ENCODE measurements around the gene ADSS1. TPM values are rescaled to one million over a fixed set of nuclear protein-coding genes. Genes with fewer than 3 reads are reported as not detected.

The ADSS1 gene
- total RNA-seq, 1 donor from 2014 or later = 10.3 TPM

DNA sequence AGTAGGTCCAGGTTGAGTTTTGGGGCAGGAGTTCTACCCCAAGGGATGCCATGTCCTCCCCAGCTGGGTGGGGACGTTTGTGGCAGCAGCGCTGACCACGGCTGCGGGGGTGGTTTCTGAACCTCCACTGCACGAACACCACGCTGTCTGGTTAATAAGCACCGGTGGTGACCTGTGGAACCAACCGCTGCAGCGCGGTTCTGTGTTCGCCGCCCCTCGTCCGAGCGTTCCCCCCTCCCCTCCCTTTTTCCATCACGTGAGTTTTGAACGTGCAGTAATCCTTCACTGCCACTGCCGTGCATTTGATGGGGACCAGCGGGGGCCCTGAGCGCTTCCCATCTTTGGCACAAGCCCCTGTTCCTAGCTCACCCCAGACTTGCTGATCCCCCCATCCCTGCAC is 6.4 kb upstream of the ADSS1 start:
- H3K4me3 ChIP-seq = no peak overlapping the region
- no peaks in the 10 kb centered on the region for H3K27me3 ChIP-seq
- no peak for DNase-seq (ENCODE audit: extremely low spot score in 2 of 2)
- no peaks in the 10 kb centered on the region for H3K9me3 ChIP-seq
- H3K36me3 ChIP-seq = peaks cover 0 to 40% of the 10 kb centered on the region in 2 donors
- intact Hi-C loops (cut with DNase I) = no loop called here
- no peak for TF ChIP-seq POLR2A (IDR thresholded peaks at IDR 0.05)
- TF ChIP-seq, protein P1, sequence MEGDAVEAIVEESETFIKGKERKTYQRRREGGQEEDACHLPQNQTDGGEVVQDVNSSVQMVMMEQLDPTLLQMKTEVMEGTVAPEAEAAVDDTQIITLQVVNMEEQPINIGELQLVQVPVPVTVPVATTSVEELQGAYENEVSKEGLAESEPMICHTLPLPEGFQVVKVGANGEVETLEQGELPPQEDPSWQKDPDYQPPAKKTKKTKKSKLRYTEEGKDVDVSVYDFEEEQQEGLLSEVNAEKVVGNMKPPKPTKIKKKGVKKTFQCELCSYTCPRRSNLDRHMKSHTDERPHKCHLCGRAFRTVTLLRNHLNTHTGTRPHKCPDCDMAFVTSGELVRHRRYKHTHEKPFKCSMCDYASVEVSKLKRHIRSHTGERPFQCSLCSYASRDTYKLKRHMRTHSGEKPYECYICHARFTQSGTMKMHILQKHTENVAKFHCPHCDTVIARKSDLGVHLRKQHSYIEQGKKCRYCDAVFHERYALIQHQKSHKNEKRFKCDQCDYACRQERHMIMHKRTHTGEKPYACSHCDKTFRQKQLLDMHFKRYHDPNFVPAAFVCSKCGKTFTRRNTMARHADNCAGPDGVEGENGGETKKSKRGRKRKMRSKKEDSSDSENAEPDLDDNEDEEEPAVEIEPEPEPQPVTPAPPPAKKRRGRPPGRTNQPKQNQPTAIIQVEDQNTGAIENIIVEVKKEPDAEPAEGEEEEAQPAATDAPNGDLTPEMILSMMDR (IDR thresholded peaks at IDR 0.05) = no peak
- no peak overlapping the region for H3K27ac ChIP-seq
- peaks cover 8% of the 10 kb centered on the region for H3K4me1 ChIP-seq

DNA sequence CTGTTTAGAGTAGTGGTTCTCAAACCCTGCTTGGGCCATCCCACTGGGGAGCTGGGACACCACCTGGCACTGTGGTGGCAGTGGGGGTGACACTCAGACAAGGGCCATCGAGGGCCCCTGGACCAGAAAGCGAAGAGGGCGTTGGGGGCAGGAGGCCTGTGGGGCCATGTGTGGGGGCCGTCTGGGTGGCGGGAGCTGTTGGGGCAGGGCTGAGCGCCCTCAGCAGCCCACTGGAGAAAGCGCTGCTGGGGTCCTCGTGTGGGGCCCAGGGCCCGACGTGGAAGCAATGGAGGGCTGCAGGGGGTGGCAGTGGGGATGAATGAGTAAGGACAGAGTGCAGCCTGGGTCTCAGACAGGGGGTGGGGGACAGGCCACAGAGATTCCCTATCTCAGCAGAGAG is 5.9 kb upstream of the ADSS1 start:
- TF ChIP-seq POLR2A (IDR thresholded peaks at IDR 0.05) (no peak), POLR2AphosphoS5 (IDR thresholded peaks at IDR 0.05; ENCODE audit: insufficient read depth in 1 of 2, low read depth in 1 of 2) (no peak)
- TF ChIP-seq, protein P1 (IDR thresholded peaks at IDR 0.05) = no peak
- Histone ChIP-seq H3K36me3 (peaks cover 0 to 35% of the 10 kb centered on the region in 2 donors), H3K4me1 (peaks cover 13% of the 10 kb centered on the region), H3K4me3 (no peak overlapping the region), H3K27me3 (no peaks in the 10 kb centered on the region), H3K9me3 (no peaks in the 10 kb centered on the region), H3K27ac (no peak overlapping the region)
- DNase-seq (ENCODE audit: extremely low spot score in 2 of 2) = no peak
- intact Hi-C loops (cut with DNase I) = no loop called here

DNA sequence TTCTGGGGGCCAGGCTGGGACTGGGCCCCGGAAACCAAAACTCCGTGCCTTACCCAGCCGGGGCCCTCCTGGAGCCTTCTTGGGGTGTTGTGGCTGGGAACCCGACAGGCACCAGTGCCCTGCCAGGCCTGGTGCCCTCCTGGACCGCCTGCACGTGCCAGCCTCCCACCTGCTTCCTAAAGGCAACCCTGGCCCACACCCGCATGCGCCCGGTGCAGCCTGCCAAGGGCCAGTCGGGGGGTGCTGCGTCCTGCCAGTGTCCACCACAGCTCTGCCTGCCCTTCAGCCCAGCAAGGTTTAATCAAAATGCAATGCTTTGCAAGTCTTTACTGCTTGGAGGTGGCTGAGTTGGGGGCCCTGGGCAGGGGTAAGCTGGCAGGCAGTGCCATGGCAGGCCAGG is 5.2 kb upstream of the ADSS1 start:
- H3K4me3 ChIP-seq = no peak overlapping the region
- H3K36me3 ChIP-seq = peaks cover 0 to 29% of the 10 kb centered on the region in 2 donors
- intact Hi-C loops (cut with DNase I) = no loop called here
- peaks cover 19% of the 10 kb centered on the region for H3K4me1 ChIP-seq
- no peaks in the 10 kb centered on the region for H3K9me3 ChIP-seq
- no peak overlapping the region for H3K27ac ChIP-seq
- DNase-seq (ENCODE audit: extremely low spot score in 2 of 2) = no peak
- no peaks in the 10 kb centered on the region for H3K27me3 ChIP-seq
- TF ChIP-seq, protein P1 (IDR thresholded peaks at IDR 0.05) = no peak
- TF ChIP-seq POLR2A (IDR thresholded peaks at IDR 0.05) (no peak), POLR2AphosphoS5 (IDR thresholded peaks at IDR 0.05; ENCODE audit: insufficient read depth in 1 of 2, low read depth in 1 of 2) (no peak)

DNA sequence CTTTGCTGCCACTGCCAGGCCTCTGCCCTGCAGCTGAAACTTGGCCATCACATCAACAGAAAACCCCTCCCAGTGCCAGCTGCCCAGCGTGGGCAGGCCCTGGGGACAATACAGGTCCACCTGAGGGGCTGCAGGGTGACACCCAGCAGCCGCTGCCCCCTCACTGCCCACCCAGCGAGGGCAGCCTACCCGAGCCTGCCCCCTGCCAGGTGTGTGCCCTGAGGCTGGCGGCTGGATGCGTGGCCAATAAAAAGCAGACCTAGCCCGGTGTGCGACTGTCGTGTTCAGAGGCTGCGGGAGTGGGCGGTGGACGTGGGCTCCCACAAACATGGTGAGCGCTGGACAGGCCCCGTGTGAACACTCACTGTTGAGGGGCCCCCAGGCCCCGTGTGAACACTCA is 4.7 kb upstream of the ADSS1 start:
- DNase-seq (ENCODE audit: extremely low spot score in 2 of 2) = no peak
- intact Hi-C loops (cut with DNase I) = no loop called here
- no peaks in the 10 kb centered on the region for H3K27me3 ChIP-seq
- H3K9me3 ChIP-seq = no peaks in the 10 kb centered on the region
- H3K36me3 ChIP-seq = peaks cover 0 to 24% of the 10 kb centered on the region in 2 donors
- no peak for TF ChIP-seq POLR2AphosphoS5 (IDR thresholded peaks at IDR 0.05; ENCODE audit: insufficient read depth in 1 of 2, low read depth in 1 of 2)
- TF ChIP-seq POLR2A (IDR thresholded peaks at IDR 0.05) = no peak
- TF ChIP-seq, protein P1 (IDR thresholded peaks at IDR 0.05) = no peak
- no peak overlapping the region for H3K4me3 ChIP-seq
- peaks cover 21% of the 10 kb centered on the region for H3K4me1 ChIP-seq
- no peak overlapping the region for H3K27ac ChIP-seq

DNA sequence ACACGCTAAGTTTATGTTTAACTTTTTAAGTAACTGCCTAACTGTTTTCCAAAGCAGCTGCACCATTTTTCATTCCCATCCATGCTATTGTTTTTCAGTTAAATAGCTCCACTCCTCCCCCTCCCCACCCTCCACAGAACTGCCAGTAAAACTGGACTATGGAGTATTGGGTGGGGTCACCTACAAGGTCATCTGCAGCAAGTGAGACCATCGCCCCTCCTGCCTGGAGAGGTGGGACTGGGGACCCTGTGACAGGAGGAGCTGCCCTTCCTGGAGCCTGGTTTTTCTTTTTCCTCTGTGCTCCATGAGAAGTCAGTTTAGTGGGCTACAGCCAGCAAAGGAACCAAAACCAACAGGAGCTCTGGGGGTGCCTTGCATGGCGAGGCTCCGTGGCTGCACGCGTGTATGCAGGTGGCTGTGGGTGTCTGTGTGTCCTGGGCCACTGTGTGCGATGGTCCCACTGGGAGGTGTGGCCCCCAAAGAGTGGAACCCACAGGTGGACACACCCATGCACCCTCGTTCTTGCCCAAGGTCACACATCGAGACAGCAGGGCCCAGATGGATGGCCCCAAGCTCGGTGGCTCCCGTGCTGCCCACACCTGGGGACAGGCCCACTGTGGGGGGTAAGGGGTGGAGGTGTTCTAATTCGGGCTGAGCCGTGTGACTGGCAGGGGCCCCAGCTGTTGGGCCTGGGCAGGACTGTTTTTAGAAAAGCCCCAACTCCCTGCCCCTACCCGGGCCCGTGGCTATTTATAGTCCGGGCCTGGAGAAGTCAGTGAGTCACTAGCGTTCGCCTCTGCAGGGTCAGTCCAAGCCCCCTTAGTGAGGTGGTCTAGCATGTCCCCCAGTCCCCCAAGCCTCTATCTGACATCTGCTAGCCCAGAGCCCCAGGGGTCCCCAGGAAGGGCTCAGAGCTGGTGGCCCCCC is 2.3 kb upstream of the ADSS1 start:
- intact Hi-C loops (cut with DNase I) = no loop called here
- Histone ChIP-seq H3K27me3 (no peaks in the 10 kb centered on the region), H3K27ac (no peak overlapping the region), H3K36me3 (peaks cover 0 to 7% of the 10 kb centered on the region in 2 donors), H3K4me1 (peaks cover 40% of the 10 kb centered on the region), H3K9me3 (no peaks in the 10 kb centered on the region), H3K4me3 (no peak overlapping the region)
- DNase-seq (ENCODE audit: extremely low spot score in 2 of 2) = no peak
- TF ChIP-seq POLR2A (IDR thresholded peaks at IDR 0.05) = no peak
- TF ChIP-seq POLR2AphosphoS5 (IDR thresholded peaks at IDR 0.05; ENCODE audit: insufficient read depth in 1 of 2, low read depth in 1 of 2) = no peak
- TF ChIP-seq, protein P1 (IDR thresholded peaks at IDR 0.05) = no peak

Data from vagina (tissue), 2 donors.